ENCODE data around the gene SLC6A5.

Gene SLC6A5

DNA sequence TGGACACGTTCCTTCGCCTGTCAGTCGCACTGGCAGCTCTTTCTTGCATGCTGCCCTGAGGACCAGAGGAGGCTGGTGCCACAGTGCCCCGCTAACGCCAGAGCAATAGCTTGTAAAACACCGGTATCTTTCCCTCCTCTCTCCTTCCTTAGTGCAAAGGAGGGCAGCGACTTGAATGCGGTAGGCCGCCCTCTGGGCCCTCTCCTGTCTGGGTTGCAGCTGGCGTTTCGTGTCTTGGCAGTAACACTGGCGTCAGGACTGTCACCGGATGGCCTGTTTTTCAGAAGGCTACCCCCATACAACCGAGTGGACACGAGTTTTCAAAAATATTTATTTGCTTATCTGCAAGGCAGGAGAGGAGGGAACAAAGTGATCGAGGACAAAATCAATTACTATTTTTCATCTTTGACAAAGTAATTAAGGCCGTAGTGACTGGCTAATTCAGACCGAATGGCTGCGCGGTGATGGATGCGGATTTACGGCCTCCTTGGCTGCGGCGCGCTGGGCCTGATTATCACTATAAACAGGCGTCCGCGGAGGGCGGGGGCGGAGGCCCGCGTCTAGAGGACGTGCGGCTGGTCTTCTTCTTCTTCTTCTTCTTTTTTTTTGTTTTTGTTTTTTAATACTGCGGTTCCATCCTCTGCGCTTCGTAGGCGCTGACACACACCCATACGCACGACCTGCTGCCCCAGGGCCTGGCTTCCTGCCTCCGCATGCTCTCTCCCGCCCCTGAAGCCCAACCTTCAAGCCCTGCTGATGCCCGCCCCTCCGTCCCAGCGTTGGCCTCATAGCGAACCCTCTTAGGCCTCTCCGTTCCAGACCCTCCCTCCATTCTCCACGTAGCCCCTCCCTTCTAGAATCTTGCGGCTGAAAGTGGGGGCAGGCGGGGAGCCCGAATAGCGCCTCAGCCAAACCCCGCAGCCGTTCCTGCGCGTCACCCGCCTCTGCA, 2.9 kb upstream of the SLC6A5 start:
- in situ Hi-C loops (cut with MboI; ENCODE audit: low sequenced_read_pairs) = no loop called here

DNA sequence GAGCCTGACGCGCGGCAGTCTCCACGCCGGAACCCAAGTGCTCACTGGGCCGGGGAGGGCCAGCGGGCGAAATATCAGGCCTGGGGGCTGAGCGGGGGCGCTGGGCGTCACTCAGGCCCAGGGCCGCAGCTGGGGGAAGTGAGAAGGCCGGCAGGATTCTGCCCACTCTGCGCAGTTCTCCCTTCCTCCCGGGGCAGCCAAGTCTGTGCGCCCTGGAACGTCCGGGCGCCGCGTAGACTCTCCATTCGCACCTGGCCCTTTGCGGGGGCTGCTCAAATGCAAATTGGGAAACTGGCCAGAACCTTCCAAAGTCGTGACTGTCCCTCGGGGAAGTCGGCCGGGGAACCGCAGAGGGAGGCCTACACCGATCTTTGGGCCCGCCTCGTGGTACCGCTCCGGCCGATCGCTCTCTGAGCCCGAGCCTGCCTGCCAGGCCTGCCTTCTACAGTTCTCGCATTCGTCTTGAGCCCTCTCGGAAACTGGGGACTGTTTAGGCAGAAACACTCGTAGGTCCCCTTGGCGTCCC, 2.2 kb upstream of the SLC6A5 start:
- in situ Hi-C loops (cut with MboI; ENCODE audit: low sequenced_read_pairs) = no loop called here

DNA sequence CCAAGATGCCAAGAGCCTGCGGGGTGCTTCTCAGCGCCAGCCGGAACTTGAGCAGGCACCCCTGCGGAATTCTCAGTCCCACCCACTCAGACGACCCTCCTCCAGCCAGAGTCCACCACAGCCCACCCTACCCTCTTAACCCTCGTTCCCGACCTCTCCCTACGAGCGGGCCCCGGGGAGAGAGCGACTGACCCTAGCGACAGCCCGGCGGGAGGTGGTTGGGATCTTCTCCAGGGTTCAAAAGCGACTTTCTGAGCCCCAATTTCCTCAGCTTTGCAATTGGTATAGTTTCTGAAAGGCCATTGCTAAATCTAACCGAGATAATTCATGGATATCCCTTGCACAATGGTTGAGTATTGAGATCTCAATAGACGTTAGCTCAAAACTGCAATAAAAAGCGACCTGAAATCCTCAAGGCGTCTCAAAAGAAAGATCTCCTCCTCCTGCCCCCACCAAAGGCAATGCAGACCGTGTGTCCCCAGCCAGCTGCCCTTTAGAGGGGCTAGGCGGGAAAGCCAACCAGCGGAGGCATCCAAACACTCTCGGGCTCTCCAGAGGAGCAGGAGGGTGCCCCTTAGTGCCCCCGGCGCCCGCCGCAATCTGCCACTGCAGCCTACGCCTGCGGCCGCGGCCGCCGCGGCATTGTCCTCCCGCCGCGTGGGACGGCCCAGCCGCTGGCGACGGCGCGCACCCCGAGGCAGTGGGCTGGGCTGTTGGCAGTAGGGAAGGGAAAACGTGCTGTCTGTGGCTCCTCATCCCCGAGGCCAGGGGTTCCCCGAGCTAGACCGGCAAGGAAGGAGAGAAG, 1.5 kb upstream of the SLC6A5 start:
- in situ Hi-C loops (cut with MboI; ENCODE audit: low sequenced_read_pairs) = no loop called here

DNA sequence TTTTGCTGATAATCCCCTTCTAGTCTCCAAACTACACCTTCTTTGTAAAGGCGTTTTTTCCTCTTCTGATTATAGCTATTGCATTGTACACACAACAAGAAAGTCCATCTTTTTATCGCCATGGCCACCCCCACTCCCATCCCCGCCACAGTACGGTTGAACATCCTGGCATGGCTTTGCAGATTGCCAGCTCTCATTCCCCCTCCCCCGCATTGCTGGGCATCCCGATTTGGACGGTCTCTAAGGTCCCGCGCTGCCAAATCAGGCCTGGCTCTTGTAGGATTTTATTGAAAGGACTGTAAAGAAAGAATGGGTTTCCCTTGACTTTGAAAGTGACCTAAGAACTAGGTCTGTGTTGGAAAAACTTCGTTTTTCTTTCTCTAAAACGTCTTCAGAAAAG, 916 bp upstream of the SLC6A5 start:
- in situ Hi-C loops (cut with MboI; ENCODE audit: low sequenced_read_pairs) = no loop called here

DNA sequence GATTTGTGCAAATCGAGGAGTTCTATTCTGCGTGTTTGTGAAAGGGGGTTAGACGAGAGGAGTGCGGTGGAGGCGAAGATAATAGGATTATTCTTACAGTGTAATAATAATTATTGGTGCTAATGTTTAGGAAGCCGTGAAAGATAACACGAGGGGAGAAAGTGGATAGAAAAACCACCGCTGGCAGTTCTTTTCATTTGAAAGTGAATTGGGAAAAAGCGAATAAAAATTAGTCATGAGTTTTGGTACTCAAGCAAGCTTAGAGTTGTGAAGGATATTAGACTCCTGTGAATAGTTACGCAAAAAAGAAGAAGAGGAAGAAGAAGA, 575 bp downstream of the SLC6A5 start:
- in situ Hi-C loops (cut with MboI; ENCODE audit: low sequenced_read_pairs) = no loop called here

DNA sequence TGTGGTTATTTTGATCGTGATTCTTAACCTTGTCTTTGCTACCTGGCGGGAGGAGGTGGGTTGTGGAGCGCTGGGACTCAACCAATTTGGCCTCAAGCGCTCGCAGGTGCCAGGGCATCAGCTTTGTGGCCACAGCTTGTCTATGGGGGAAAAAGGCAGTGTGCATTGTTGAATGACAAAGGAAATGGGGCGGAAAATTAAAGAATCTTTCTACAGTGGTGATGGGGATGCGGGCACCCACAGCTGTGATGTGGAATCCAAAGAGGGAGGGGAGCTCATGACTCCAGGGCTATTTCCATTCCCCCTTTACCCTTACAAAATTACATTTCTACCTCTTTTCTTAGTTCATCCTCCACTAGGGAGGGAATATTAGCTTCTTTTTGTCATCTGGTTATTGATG, 1.1 kb downstream of the SLC6A5 start:
- in situ Hi-C loops (cut with MboI; ENCODE audit: low sequenced_read_pairs) = no loop called here

DNA sequence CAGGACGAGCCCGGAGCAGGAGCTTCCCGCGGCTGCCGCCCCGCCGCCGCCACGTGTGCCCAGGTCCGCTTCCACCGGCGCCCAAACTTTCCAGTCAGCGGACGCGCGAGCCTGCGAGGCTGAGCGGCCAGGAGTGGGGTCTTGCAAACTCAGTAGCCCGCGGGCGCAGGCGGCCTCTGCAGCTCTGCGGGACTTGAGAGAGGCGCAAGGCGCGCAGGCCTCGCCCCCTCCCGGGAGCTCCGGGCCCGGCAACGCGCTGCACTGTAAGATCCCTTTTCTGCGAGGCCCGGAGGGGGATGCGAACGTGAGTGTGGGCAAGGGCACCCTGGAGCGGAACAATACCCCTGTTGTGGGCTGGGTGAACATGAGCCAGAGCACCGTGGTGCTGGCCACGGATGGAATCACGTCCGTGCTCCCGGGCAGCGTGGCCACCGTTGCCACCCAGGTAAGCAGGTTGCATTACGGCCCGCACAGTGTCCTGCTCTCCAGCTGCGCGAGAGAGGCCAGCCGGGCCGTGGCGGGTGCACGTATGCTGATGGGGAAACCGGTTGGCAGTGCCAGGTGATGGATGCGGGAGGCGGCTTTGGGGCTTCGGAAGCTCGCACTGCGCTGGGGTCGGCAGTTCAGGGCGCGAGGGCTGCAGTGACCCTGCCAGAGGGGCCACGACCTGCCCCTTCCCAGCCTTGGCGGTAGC, 2.0 kb downstream of the SLC6A5 start:
- in situ Hi-C loops (cut with MboI; ENCODE audit: low sequenced_read_pairs) = no loop called here

DNA sequence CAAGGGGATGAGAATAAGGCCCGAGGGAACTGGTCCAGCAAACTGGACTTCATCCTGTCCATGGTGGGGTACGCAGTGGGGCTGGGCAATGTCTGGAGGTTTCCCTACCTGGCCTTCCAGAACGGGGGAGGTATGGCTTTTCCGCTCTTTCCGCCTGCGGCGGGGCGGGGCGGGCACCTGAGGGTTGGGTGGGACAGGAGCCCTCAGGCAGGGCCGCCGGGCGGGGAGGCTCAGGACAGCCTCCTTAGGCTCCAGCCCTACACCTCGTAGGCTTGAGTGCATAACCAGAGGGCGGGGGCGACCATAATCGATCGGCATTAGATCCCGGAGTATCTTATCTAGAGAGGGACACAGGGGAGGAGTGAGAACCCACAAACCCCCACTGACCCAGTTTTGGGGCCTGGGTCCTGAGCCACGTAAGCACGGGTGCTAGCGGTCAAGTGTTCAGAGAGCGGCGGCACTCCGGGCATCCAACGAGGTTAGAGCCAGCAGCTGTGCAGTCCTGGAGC, 4.9 kb downstream of the SLC6A5 start:
- in situ Hi-C loops (cut with MboI; ENCODE audit: low sequenced_read_pairs) = no loop called here

DNA sequence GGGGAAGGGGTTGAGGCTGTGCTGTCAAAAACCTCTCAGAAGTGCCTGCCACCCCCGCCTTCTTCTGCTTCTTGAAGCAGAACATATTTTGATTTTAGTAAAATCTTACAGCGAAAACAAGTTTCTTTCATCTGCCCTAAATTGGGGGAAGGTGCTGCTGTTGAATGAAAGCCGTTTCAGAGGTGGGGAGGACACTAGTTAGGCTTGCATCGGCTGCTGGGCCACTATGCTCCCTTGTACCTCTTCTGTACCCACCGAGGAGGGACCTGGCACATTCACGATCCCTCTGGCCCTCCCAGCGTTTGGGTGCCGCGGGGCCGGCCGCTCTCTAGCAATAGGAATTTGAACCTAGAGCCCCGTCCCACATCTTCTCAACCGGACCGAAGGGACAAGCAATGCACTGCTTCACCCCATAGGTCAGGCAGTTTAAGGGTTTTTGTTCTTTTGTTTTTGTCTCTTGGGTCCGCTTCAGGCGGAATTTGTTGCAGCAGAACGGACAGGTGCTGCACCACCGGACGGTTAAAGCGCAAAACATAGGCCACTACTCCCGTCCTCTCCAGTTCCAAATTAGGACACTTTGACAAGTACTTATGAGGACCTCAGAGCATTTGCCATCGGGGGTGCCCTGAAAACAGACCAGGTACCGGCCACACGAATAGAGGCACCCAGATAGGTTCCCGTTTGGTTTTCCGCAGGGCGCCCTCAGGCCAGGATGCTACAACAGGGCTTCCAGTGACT, 5.6 kb downstream of the SLC6A5 start:
- in situ Hi-C loops (cut with MboI; ENCODE audit: low sequenced_read_pairs) = no loop called here

DNA sequence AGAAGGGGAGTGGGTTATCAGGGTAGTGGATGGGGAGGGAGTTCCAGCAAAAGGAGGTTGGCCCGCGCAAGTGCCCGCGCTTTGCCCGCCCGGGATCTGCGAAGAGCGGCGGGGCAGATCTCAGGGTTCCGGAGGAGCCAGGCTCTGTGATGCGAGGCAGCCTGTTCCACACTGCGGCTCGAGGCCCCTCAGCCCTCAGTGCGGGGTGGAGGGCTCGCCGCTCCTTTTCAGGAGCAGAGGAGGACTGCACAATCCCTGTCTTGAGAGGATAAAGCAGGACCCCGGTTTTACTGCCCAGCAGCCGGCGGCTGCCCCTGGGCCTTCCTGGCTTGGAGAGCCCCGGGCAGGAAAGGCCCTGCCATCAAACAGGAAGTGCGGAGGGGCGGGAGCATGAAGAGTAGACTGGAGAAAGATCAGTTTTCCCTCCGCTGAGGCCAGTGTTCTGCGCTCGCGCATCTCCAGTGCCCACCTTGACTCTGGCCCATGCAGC, 6.2 kb downstream of the SLC6A5 start:
- in situ Hi-C loops (cut with MboI; ENCODE audit: low sequenced_read_pairs) = no loop called here

DNA sequence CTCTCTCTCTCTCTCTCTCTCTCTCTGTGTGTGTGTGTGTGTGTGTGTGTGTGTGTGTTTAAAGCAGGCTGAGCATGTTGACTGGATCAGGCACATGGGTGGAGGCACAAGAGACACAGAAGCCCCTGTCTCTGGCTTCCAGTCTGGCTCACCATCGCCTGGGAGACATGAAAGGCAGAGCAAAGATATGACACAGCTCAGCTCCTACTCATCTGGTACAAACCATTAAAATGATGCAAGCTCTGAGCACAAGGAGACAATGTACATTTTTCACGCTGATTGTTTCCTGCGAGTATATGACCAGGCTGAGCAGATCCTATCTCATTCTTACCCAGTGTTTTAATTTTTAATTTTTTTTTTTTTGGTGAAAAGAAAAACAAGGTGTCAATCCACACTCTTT, 9.5 kb downstream of the SLC6A5 start:
- in situ Hi-C loops (cut with MboI; ENCODE audit: low sequenced_read_pairs) = no loop called here

DNA sequence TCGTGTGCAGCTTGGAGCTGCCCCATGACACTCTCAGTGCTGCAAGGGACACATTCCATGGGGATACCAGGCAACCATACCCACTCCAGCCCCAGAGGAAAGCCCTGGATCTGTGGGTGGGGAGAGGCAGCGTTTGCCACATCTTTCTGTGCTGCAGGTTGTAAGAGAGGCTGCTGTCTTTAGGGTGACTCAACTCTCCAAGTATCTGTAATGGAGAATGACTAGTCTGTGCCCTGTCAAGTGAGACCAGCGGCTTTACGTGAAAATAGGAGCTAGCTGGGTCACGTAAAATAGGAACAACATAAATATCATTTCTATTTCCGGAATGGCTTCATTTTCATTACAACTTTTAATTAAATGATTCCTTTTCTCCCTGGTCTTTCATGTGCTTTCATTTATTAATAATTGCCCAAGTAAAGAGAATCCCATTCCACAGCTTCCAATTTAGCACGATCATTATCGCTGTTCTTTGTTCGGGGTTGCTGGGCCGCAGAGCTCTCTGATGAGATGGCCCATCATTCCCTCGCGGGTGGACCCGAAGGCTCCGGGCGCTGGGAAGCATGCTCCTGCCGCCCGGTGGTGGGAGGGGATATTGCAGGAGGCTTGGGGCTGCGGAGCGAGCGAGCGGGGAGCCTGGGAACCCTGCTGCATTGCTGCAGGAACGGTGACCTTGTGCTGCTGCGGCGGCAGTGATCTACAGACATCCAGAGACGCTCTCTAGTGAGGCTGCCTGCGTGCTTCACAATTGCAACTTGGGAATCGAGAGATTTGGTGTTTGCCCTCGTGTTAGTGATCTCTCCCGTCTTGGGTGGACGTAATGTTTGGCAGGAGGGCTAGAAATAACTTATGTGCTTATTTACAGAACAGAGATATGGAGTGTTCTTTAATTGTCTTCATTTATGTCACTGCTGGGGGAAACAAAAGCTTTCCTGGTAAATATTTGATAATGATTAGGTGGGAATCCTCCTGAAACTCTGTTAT, 10.6 kb downstream of the SLC6A5 start:
- in situ Hi-C loops (cut with MboI; ENCODE audit: low sequenced_read_pairs) = no loop called here

DNA sequence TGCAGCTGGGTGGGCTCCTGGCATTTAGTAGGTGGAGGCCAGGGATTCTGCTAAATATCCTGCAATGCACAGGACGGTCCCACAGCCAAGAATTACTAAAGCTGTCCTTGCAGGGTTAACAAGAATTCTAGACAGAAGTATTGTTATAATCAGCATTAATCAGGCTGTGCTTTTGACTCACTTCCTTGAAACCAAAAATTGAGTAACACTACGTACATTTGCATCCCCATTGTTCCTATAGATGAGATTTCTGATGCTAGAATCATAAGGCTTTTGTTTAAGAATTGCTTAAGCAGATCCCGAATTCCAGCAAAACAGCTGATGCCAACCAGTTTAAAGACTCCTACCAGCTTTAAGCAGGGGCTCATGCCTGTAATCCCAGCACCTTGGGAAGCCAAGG, 11.4 kb downstream of the SLC6A5 start:
- in situ Hi-C loops (cut with MboI; ENCODE audit: low sequenced_read_pairs) = no loop called here

DNA sequence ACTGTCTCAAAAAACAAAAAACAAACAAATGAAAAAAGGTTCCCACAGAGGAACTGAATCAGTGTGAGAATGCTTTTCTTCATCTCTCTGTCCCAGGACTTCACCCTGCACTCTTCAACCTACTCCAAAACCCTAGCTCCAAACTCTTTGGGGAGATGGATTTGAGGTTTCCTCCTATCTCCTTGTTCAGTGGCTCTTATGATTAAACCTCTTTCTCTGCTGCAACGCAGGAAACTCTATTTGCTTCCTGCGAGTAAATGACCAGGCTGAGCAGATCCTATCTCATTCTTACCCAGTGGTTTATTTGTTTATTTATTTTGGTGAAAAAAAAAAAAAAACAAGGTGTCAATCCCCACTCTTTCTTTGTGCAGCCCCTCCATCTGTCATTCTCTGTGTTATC, 12.0 kb downstream of the SLC6A5 start:
- in situ Hi-C loops (cut with MboI; ENCODE audit: low sequenced_read_pairs) = no loop called here

DNA sequence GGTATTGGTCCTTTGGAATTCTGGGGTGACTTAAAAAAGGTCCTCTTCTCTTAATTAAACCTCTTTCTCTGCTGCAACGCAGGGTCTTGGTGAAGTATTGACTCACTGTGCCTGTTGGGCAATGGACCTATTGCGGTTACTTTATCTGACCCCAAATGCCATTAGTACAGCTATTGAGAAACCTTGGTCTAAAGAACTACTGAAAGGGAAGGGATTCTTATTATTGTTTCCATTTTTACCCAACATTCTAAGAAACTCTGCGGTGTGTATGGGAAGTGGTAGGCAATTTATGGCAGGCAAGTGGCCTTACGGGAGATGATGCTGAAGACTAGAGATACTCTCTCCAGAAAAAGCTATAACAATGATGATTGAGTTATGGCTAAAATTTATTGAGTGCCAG, 12.5 kb downstream of the SLC6A5 start:
- in situ Hi-C loops (cut with MboI; ENCODE audit: low sequenced_read_pairs) = no loop called here

DNA sequence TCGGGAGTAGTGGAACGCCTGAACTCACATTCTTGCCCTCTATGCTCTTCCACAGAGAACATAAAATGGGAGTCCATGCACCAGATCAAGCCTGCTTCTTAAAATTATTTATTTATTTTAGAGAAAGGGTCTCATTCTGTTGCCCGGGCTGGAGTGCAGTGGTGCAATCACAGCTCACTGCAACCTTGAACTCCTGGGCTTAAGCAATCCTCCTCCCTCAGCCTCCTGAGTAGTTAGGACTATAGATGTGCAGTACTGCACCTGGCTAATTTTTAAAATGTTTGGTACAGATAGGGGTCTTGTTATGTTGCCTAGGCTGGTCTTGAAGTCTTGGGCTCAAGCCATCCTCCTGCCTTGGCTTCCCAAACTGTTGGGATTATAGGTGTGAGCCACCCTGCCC, 13.0 kb downstream of the SLC6A5 start:
- in situ Hi-C loops (cut with MboI; ENCODE audit: low sequenced_read_pairs) = no loop called here

DNA sequence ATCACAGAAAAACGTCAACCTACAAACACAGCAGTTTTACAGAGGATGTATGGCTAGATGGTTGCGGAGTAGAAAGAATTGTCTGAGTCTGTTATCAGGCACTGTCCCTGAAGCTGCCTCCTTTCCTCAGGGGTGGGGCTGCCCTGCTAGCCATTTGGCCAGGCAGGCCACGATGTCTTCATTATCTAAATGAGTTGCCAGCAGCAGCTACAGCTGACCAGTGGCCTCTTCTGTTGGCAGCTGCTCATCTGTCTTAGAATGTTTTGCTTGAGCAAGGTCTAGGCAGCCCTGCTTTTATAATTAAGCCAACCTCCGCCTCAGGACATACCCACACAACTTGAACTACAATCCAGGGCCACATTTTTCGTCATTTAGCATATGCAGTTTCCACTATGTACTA, 17.5 kb downstream of the SLC6A5 start:
- in situ Hi-C loops (cut with MboI; ENCODE audit: low sequenced_read_pairs) = no loop called here

DNA sequence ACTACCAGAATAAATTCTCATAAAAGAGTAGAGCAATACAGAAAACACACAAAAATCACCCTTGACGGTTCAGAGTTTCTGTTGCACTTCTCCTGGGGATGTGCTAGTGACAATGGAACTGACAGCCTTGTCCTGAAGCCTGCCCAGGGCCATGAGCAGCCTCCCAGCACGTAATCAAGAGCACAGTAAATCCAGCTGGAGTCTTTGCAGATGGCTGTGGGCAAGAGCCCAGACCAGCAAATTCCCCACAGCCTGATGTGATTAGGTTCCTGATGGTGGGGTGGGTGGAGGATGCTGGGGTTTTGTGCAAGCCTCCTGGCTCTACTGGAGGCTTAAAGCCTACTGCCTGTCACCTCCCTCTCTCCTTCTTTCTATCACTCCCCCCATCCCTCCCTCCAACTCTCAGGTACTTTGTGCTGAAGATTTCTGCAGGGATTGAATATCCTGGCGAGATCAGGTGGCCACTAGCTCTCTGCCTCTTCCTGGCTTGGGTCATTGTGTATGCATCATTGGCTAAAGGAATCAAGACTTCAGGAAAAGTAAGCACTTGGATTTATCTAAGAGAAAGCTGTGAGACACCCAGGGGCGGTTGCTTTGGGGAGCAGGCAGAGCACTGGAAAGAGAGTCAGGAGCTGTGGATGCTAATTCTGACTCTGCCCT, 18.1 kb downstream of the SLC6A5 start:
- in situ Hi-C loops (cut with MboI; ENCODE audit: low sequenced_read_pairs) = no loop called here

DNA sequence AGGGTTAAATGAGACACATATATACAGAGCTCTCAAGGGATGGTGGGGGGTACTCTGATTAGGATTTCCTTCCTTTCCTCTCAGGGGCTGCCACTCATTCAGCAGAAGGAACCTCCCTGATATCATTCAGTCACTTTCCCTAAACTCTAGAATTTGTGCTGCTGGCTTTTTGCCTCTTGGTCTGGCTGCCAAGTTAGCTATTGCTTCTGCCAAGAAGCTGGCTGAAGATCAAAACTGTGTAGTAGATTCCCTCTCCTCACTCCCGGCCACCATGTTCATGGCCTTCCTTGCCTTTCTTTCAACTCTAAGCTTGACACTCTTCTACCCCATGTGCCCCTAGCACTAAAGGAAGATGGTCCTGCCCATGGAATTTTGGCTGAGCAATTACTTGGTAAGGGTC, 18.7 kb downstream of the SLC6A5 start:
- in situ Hi-C loops (cut with MboI; ENCODE audit: low sequenced_read_pairs) = no loop called here
